Hepatocyte (in vitro differentiated cells): ENCODE measurements around the gene CYLD. TPM values are rescaled to one million over a fixed set of nuclear protein-coding genes. Genes with fewer than 3 reads are reported as not detected.

Experiments used
- DNase-seq: peaks from one replicate; pipeline ENCODE4 v3.0.0-alpha.2; 2016; ENCODE audit warnings: low spot score
- H2AFZ ChIP-seq: fragments of 200-600 bp; sonication (generic); 2 replicates; pipeline ENCODE4 v1.6.0; 2016; ENCODE audit warnings: antibody characterized with exemption, mild to moderate bottlenecking
- H3K27ac ChIP-seq: fragments of 200-600 bp; sonication (generic); 2 replicates; pipeline ENCODE4 v1.5.1; 2016; ENCODE audit warnings: mild to moderate bottlenecking
- H3K27me3 ChIP-seq: fragments of 200-600 bp; sonication (generic); 2 replicates; pipeline ENCODE4 v1.6.1; 2016
- H3K36me3 ChIP-seq: fragments of 200-600 bp; sonication (generic); replicated peaks from 2 replicates; pipeline ENCODE4 v1.5.1; 2016; ENCODE audit warnings: low read depth; ENCODE audit not compliant: insufficient read depth
- H3K4me1 ChIP-seq: fragments of 200-600 bp; sonication (generic); 2 replicates; pipeline ENCODE4 v1.5.1; 2016; ENCODE audit warnings: mild to moderate bottlenecking, moderate library complexity; ENCODE audit not compliant: insufficient read depth
- H3K4me2 ChIP-seq: fragments of 200-600 bp; sonication (generic); 2 replicates; pipeline ENCODE4 v1.6.0; 2016
- H3K4me3 ChIP-seq: fragments of 200-600 bp; sonication (generic); 2 replicates; pipeline ENCODE4 v1.5.1; 2016; ENCODE audit warnings: mild to moderate bottlenecking
- H3K79me2 ChIP-seq: fragments of 200-600 bp; sonication (generic); 2 replicates; pipeline ENCODE4 v1.6.0; 2017; ENCODE audit warnings: mild to moderate bottlenecking
- H3K9me2 ChIP-seq: fragments of 200-600 bp; sonication (generic); replicated peaks from 2 replicates; pipeline ENCODE4 v1.6.0; 2017; ENCODE audit warnings: mild to moderate bottlenecking; ENCODE audit not compliant: insufficient read depth
- H3K9me3 ChIP-seq: fragments of 200-600 bp; sonication (generic); 2 replicates; pipeline ENCODE4 v1.5.1; 2016; ENCODE audit warnings: low read depth, mild to moderate bottlenecking
- H4K20me1 ChIP-seq: fragments of 200-600 bp; sonication (generic); 2 replicates; pipeline ENCODE4 v1.6.0; 2016; ENCODE audit warnings: mild to moderate bottlenecking; ENCODE audit not compliant: insufficient read depth, poor library complexity, severe bottlenecking
- CTCF ChIP-seq: fragments of 200-600 bp; sonication (generic); IDR thresholded peaks from 2 replicates; pipeline ENCODE4 v1.5.1; 2016; ENCODE audit warnings: antibody characterized with exemption, mild to moderate bottlenecking; ENCODE audit not compliant: poor library complexity
- EZH2 ChIP-seq: fragments of 200-600 bp; sonication (generic); IDR thresholded peaks from 2 replicates; pipeline ENCODE4 v1.6.1; 2016; ENCODE audit warnings: antibody characterized with exemption, mild to moderate bottlenecking, borderline replicate concordance
- EZH2phosphoT487 ChIP-seq: fragments of 200-600 bp; sonication (generic); IDR thresholded peaks from one replicate; pipeline ENCODE4 v1.6.1; 2018; ENCODE audit warnings: antibody characterized with exemption, mild to moderate bottlenecking, low read depth, moderate library complexity; ENCODE audit not compliant: unreplicated experiment, severe bottlenecking
- WGBS: methylation state at CpG from one replicate; pipeline ENCODE4 v1.1.6; 2016; ENCODE audit warnings: low lambda C conversion rate; ENCODE audit errors: missing lambda C conversion rate; 5-methylcytosine and 5-hydroxymethylcytosine counted together
- polyA plus RNA-seq: library from polyadenylated mRNA; unstranded; fragments of >200 nt; fragmentation: Nextera tagmentation; extraction: Ambion mirVana; gene quantifications from 2 replicates; pipeline ENCODE4 v1.2.1, GENCODE V29; 2016
- total RNA-seq: library from RNA; depleted of rRNA; stranded (reverse); fragments of >200 nt; gene quantifications from 2 replicates; pipeline ENCODE4 v1.2.3, GENCODE V29; 2014

Gene CYLD
- total and polyA plus RNA-seq, 2 experiments from 2014 or later: 9.9 to 17.8 TPM

GRCh38 chr16:50741225-50741780, 583 bp upstream of the CYLD start:
- peak overlapping the region; percentile 10 for H3K4me3 ChIP-seq
- no peaks in the 10 kb centered on the region for H3K9me3 ChIP-seq
- H3K4me1 ChIP-seq: no peaks in the 10 kb centered on the region
- peak overlapping the region; percentile 5 for H3K27ac ChIP-seq
- no peaks in the 10 kb centered on the region for H3K9me2 ChIP-seq
- no peaks in the 10 kb centered on the region for H3K79me2 ChIP-seq
- peak overlapping the region; percentile 22 for H2AFZ ChIP-seq
- peak overlapping the region; percentile 70 for H3K4me2 ChIP-seq
- TF ChIP-seq EZH2phosphoT487 (no peak), EZH2 (no peak), CTCF (no peak)
- H3K27me3 ChIP-seq: no peaks in the 10 kb centered on the region
- DNase-seq: peak; percentile 17
- 18% methylated on average over 21 of the region's 21 CpGs for WGBS
- no peaks in the 10 kb centered on the region for H4K20me1 ChIP-seq
- H3K36me3 ChIP-seq: no peaks in the 10 kb centered on the region

GRCh38 chr16:50742576-50743200, 802 bp downstream of the CYLD start:
- no peak for TF ChIP-seq EZH2phosphoT487
- Histone ChIP-seq H3K79me2 (no peaks in the 10 kb centered on the region), H3K27me3 (no peaks in the 10 kb centered on the region), H3K9me2 (no peaks in the 10 kb centered on the region), H3K4me1 (no peaks in the 10 kb centered on the region), H4K20me1 (no peaks in the 10 kb centered on the region), H3K4me2 (peak overlapping the region; percentile 89), H2AFZ (peak overlapping the region; percentile 72), H3K9me3 (no peaks in the 10 kb centered on the region), H3K36me3 (no peaks in the 10 kb centered on the region), H3K4me3 (peak overlapping the region; percentile 68), H3K27ac (peak overlapping the region; percentile 55)
- DNase-seq: peak; percentile 46
- WGBS: 4% methylated on average over 28 of the region's 28 CpGs

- no peak overlapping the region for H2AFZ ChIP-seq
- H3K27me3 ChIP-seq: no peaks in the 10 kb centered on the region
- no peaks in the 10 kb centered on the region for H3K9me3 ChIP-seq
- DNase-seq: no peak
- no peaks in the 10 kb centered on the region for H3K79me2 ChIP-seq
- no peaks in the 10 kb centered on the region for H3K36me3 ChIP-seq
- peak overlapping the region; percentile 89 for H3K4me2 ChIP-seq
- H3K27ac ChIP-seq: no peak overlapping the region
- no peak overlapping the region for H3K4me3 ChIP-seq
- 94% methylated on average over 3 of the region's 3 CpGs for WGBS
- no peaks in the 10 kb centered on the region for H3K9me2 ChIP-seq
- TF ChIP-seq EZH2 (no peak), EZH2phosphoT487 (no peak), CTCF (no peak)
- no peaks in the 10 kb centered on the region for H4K20me1 ChIP-seq
- H3K4me1 ChIP-seq: no peaks in the 10 kb centered on the region
Observed at GRCh38 chr16:50743581-50744225, 1.8 kb downstream of the CYLD start.

GRCh38 chr16:50744881-50745280, 3.0 kb downstream of the CYLD start:
- no peaks in the 10 kb centered on the region for H3K9me3 ChIP-seq
- no peak overlapping the region for H2AFZ ChIP-seq
- no peaks in the 10 kb centered on the region for H3K27me3 ChIP-seq
- no peaks in the 10 kb centered on the region for H3K36me3 ChIP-seq
- no peaks in the 10 kb centered on the region for H3K9me2 ChIP-seq
- no peaks in the 10 kb centered on the region for H4K20me1 ChIP-seq
- WGBS: 83% methylated on average over 3 of the region's 3 CpGs
- no peak overlapping the region for H3K4me3 ChIP-seq
- TF ChIP-seq EZH2 (no peak), CTCF (no peak), EZH2phosphoT487 (no peak)
- no peak overlapping the region for H3K4me2 ChIP-seq
- no peaks in the 10 kb centered on the region for H3K4me1 ChIP-seq
- H3K27ac ChIP-seq: no peak overlapping the region
- no peaks in the 10 kb centered on the region for H3K79me2 ChIP-seq
- no peak for DNase-seq
